T-helper 22 cell (primary cell): ENCODE measurements around the gene NLRP14.

Experiments used
- DNase-seq: peaks from one replicate; pipeline ENCODE4 v3.0.0-alpha.2; 2020; ENCODE audit warnings: low read depth

NLRP14 gene

GRCh38 chr11:7020183-7020917 is at the start of gene NLRP14, which contains the start of gene ZNF214:
Gene NLRP14 (plus strand): TSS chr11:7020479. CDS start chr11:7038587, 18,108 bp downstream.
Gene ZNF214 (minus strand): TSS chr11:7020346. CDS start chr11:7002835, 17,511 bp downstream.
- DNase-seq = no peak

- no peak for DNase-seq
These were observed 40.9 kb upstream of the NLRP14 start for GRCh38 chr11:6979365-6979764.

GRCh38 chr11:6986487-6986886 is 33.8 kb upstream of the NLRP14 start:
- DNase-seq = no peak

GRCh38 chr11:6988506-6988905 is 31.8 kb upstream of the NLRP14 start:
- no peak for DNase-seq

GRCh38 chr11:6991227-6991626 is 29.1 kb upstream of the NLRP14 start:
- no peak for DNase-seq

GRCh38 chr11:6992026-6992425 is 28.3 kb upstream of the NLRP14 start:
- DNase-seq = no peak

GRCh38 chr11:6992457-6993417 is 27.5 kb upstream of the NLRP14 start:
- DNase-seq = no peak

- DNase-seq = no peak
These were observed 24.6 kb upstream of the NLRP14 start for GRCh38 chr11:6995703-6996102.

GRCh38 chr11:7004482-7004881 is 15.8 kb upstream of the NLRP14 start:
- DNase-seq = no peak

GRCh38 chr11:7014118-7014517 is 6.2 kb upstream of the NLRP14 start:
- DNase-seq = no peak

- no peak for DNase-seq
These were observed 4.3 kb upstream of the NLRP14 start for GRCh38 chr11:7016011-7016410.

GRCh38 chr11:7019500-7020182 is 638 bp upstream of the NLRP14 start:
- DNase-seq = no peak

- DNase-seq = no peak
These were observed 1.0 kb downstream of the NLRP14 start for GRCh38 chr11:7021318-7021717.

- DNase-seq = no peak
These were observed 7.9 kb downstream of the NLRP14 start for GRCh38 chr11:7028141-7028540.

GRCh38 chr11:7030836-7031235 is 10.6 kb downstream of the NLRP14 start:
- no peak for DNase-seq

- no peak for DNase-seq
These were observed 11.2 kb downstream of the NLRP14 start for GRCh38 chr11:7031471-7031871.

GRCh38 chr11:7032692-7033091 is 12.4 kb downstream of the NLRP14 start:
- DNase-seq = no peak

GRCh38 chr11:7034019-7034418 is 13.7 kb downstream of the NLRP14 start:
- no peak for DNase-seq

- no peak for DNase-seq
These were observed 26.3 kb downstream of the NLRP14 start for GRCh38 chr11:7046474-7047175.

GRCh38 chr11:7050191-7050590 is 29.9 kb downstream of the NLRP14 start:
- no peak for DNase-seq

- no peak for DNase-seq
These were observed 36.7 kb downstream of the NLRP14 start for GRCh38 chr11:7056828-7057513.
